ENCODE data around the gene C16orf92.
A peak's percentile ranks its signal among the peaks of the same experiment; 100 is the strongest.

The C16orf92 gene

GRCh38 chr16:30006659-30007377, 16.2 kb upstream of the C16orf92 start:
- TF ChIP-seq CTCF (IDR thresholded peaks at IDR 0.05), result no peak
- no peak overlapping the region for H3K9ac ChIP-seq
- H3K4me1 ChIP-seq, result peaks cover 3% of the 10 kb centered on the region
- H3K27ac ChIP-seq, result no peak overlapping the region
- no peaks in the 10 kb centered on the region for H3K9me3 ChIP-seq (ENCODE audit: control insufficient read depth, low read length)
- no peak overlapping the region for H3K4me2 ChIP-seq (ENCODE audit: low read length)
- no peaks in the 10 kb centered on the region for H3K36me3 ChIP-seq (ENCODE audit: control insufficient read depth, insufficient read depth, low read length)
- H3K27me3 ChIP-seq (ENCODE audit: control insufficient read depth, insufficient read depth, low read length), result peaks cover 4% of the 10 kb centered on the region
- no peak overlapping the region for H3K4me3 ChIP-seq (ENCODE audit: low read depth, low read length)
- no peak overlapping the region for H2AFZ ChIP-seq
- H3K79me2 ChIP-seq, result no peaks in the 10 kb centered on the region

- H3K4me2 ChIP-seq (ENCODE audit: low read length), result no peak overlapping the region
- no peak overlapping the region for H3K4me3 ChIP-seq (ENCODE audit: low read depth, low read length)
- no peak overlapping the region for H3K27ac ChIP-seq
- no peak for TF ChIP-seq CTCF (IDR thresholded peaks at IDR 0.05)
- H3K9me3 ChIP-seq (ENCODE audit: control insufficient read depth, low read length), result no peaks in the 10 kb centered on the region
- no peaks in the 10 kb centered on the region for H3K36me3 ChIP-seq (ENCODE audit: control insufficient read depth, insufficient read depth, low read length)
- peaks cover 3% of the 10 kb centered on the region for H3K4me1 ChIP-seq
- peaks cover 4% of the 10 kb centered on the region for H3K27me3 ChIP-seq (ENCODE audit: control insufficient read depth, insufficient read depth, low read length)
- H3K79me2 ChIP-seq, result no peaks in the 10 kb centered on the region
- no peak overlapping the region for H2AFZ ChIP-seq
- no peak overlapping the region for H3K9ac ChIP-seq
Measured at GRCh38 chr16:30007378-30007895, 15.6 kb upstream of the C16orf92 start.

GRCh38 chr16:30009085-30009862, 13.7 kb upstream of the C16orf92 start:
- H3K9me3 ChIP-seq (ENCODE audit: control insufficient read depth, low read length), result no peaks in the 10 kb centered on the region
- H3K27me3 ChIP-seq (ENCODE audit: control insufficient read depth, insufficient read depth, low read length), result peaks cover 4% of the 10 kb centered on the region
- no peak overlapping the region for H3K27ac ChIP-seq
- H2AFZ ChIP-seq, result no peak overlapping the region
- peaks cover 3% of the 10 kb centered on the region for H3K4me1 ChIP-seq
- no peak overlapping the region for H3K4me2 ChIP-seq (ENCODE audit: low read length)
- no peak overlapping the region for H3K4me3 ChIP-seq (ENCODE audit: low read depth, low read length)
- no peak overlapping the region for H3K9ac ChIP-seq
- H3K36me3 ChIP-seq (ENCODE audit: control insufficient read depth, insufficient read depth, low read length), result no peaks in the 10 kb centered on the region
- H3K79me2 ChIP-seq, result no peaks in the 10 kb centered on the region
- no peak for TF ChIP-seq CTCF (IDR thresholded peaks at IDR 0.05)

- no peaks in the 10 kb centered on the region for H3K79me2 ChIP-seq
- H3K27ac ChIP-seq, result no peak overlapping the region
- no peaks in the 10 kb centered on the region for H3K9me3 ChIP-seq (ENCODE audit: control insufficient read depth, low read length)
- H2AFZ ChIP-seq, result no peak overlapping the region
- no peak overlapping the region for H3K4me3 ChIP-seq (ENCODE audit: low read depth, low read length)
- no peak for TF ChIP-seq CTCF (IDR thresholded peaks at IDR 0.05)
- H3K27me3 ChIP-seq (ENCODE audit: control insufficient read depth, insufficient read depth, low read length), result peaks cover 4% of the 10 kb centered on the region
- peak overlapping the region; percentile 49 for H3K4me2 ChIP-seq (ENCODE audit: low read length)
- no peak overlapping the region for H3K9ac ChIP-seq
- no peaks in the 10 kb centered on the region for H3K36me3 ChIP-seq (ENCODE audit: control insufficient read depth, insufficient read depth, low read length)
- H3K4me1 ChIP-seq, result peaks cover 3% of the 10 kb centered on the region
Measured at GRCh38 chr16:30009990-30010843, 12.8 kb upstream of the C16orf92 start.
